ENCODE measurements around the gene ATP10A. TPM values are rescaled to one million over a fixed set of nuclear protein-coding genes. Genes with fewer than 3 reads are reported as not detected.

The ATP10A gene
- total RNA-seq, 1 experiment from 2014 or later: 3.9 TPM

GRCh38 chr15:25800761-25801515, 62.2 kb downstream of the ATP10A start:
- H3K27me3 Mint-ChIP-seq (ENCODE audit: low read depth): no peaks in the 10 kb centered on the region
- Histone ChIP-seq H4K91ac (ENCODE audit: insufficient read length, low read depth, low read length) (no peak overlapping the region), H3K27me3 (ENCODE audit: insufficient read depth, low read length) (no peaks in the 10 kb centered on the region), H4K5ac (ENCODE audit: insufficient read length, low read depth, low read length) (no peak overlapping the region), H3K79me2 (ENCODE audit: insufficient read depth, low read length) (no peaks in the 10 kb centered on the region), H3T11ph (ENCODE audit: low read length) (no peak overlapping the region), H3K56ac (ENCODE audit: insufficient read length, low read depth, low read length) (no peak overlapping the region), H2BK120ac (ENCODE audit: low read depth, low read length, poor library complexity, severe bottlenecking) (no peak overlapping the region), H3K79me1 (ENCODE audit: insufficient read depth, low read depth, low read length, poor library complexity, severe bottlenecking) (no peaks in the 10 kb centered on the region), H2AFZ (ENCODE audit: low read length) (no peak overlapping the region), H2BK12ac (ENCODE audit: insufficient read length, low read depth, low read length) (no peak overlapping the region), H3K18ac (ENCODE audit: insufficient read length, low read depth, low read length) (no peak overlapping the region), H3K23me2 (ENCODE audit: insufficient read length, low read depth, low read length, poor library complexity, severe bottlenecking) (no peaks in the 10 kb centered on the region), H2AK5ac (ENCODE audit: insufficient read length, low read length) (no peak overlapping the region), H3K23ac (ENCODE audit: insufficient read length, low read depth, low read length) (no peak overlapping the region), H3K14ac (ENCODE audit: insufficient read depth, low read length) (no peak overlapping the region), H3K4ac (ENCODE audit: low read depth, low read length) (no peak overlapping the region), H4K20me1 (ENCODE audit: control insufficient read depth, insufficient read depth, insufficient read length) (no peaks in the 10 kb centered on the region), H3K9ac (ENCODE audit: extremely low read depth, insufficient read length, low read length) (no peak overlapping the region), H3K9me3 (ENCODE audit: control insufficient read depth, low read depth, low read length) (no peaks in the 10 kb centered on the region), H4K8ac (replicated peaks; ENCODE audit: insufficient read length, low read depth, low read length) (no peak overlapping the region), H2BK5ac (ENCODE audit: insufficient read length, low read length) (no peak overlapping the region), H2BK20ac (ENCODE audit: low read depth, low read length, poor library complexity, severe bottlenecking) (no peak overlapping the region), H3K4me1 (ENCODE audit: insufficient read depth, low read length) (no peaks in the 10 kb centered on the region; the same call in 1 of the 2 replicates), H2BK15ac (ENCODE audit: low read depth, low read length) (no peak overlapping the region), H3K4me2 (ENCODE audit: insufficient read depth, insufficient read length, low read length) (no peak overlapping the region), H3K27ac (ENCODE audit: insufficient read length, low read depth, low read length) (no peak overlapping the region)
- H3K36me3 Mint-ChIP-seq (ENCODE audit: insufficient read depth in 1 of 3, low read depth in 3 of 3): no peaks in the 10 kb centered on the region
- no CpG with 5 or more reads among the region's 10 CpGs for whole genome bisulfite sequencing (ENCODE audit: extremely low coverage, insufficient read length, low lambda C conversion rate)
- TF ChIP-seq, protein P1, sequence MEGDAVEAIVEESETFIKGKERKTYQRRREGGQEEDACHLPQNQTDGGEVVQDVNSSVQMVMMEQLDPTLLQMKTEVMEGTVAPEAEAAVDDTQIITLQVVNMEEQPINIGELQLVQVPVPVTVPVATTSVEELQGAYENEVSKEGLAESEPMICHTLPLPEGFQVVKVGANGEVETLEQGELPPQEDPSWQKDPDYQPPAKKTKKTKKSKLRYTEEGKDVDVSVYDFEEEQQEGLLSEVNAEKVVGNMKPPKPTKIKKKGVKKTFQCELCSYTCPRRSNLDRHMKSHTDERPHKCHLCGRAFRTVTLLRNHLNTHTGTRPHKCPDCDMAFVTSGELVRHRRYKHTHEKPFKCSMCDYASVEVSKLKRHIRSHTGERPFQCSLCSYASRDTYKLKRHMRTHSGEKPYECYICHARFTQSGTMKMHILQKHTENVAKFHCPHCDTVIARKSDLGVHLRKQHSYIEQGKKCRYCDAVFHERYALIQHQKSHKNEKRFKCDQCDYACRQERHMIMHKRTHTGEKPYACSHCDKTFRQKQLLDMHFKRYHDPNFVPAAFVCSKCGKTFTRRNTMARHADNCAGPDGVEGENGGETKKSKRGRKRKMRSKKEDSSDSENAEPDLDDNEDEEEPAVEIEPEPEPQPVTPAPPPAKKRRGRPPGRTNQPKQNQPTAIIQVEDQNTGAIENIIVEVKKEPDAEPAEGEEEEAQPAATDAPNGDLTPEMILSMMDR (conservative IDR thresholded peaks at IDR 0.05): no peak
- H3K4me3 Mint-ChIP-seq: no peak overlapping the region
- peaks cover 14 to 40% of the 10 kb centered on the region in 2 experiments for H3K4me1 Mint-ChIP-seq
- H3K9me3 Mint-ChIP-seq: no peaks in the 10 kb centered on the region; a peak in 1 of 5 replicates
- no peak overlapping the region for H3K27ac Mint-ChIP-seq
- DNase-seq: peak; percentile 18
